Upper lobe of right lung (tissue), 1 donor: ENCODE data around the gene ELF1. TPM values are rescaled to one million over a fixed set of nuclear protein-coding genes. Genes with fewer than 3 reads are reported as not detected.
"Not testable (repeated sequence)": the region's sequence is repeated elsewhere in the genome, so short reads cannot be mapped to it uniquely, and the experiment has no call there.

ENCODE experiments used
- ATAC-seq: fragments of 200-7000 bp; cut with Tn5 transposase; one replicate; pipeline ENCODE4 v1.9.1; 2020; ENCODE audit warnings: mild to moderate bottlenecking, moderate library complexity
- DNase-seq: peaks from one replicate; pipeline ENCODE4 v3.0.0-alpha.2; 2020
- H3K27ac ChIP-seq: fragments of 200-600 bp; one replicate; pipeline ENCODE4 v1.8.0; 2022
- H3K27me3 ChIP-seq: fragments of 200-600 bp; one replicate; pipeline ENCODE4 v1.8.0; 2022; ENCODE audit warnings: mild to moderate bottlenecking
- H3K36me3 ChIP-seq: fragments of 200-600 bp; one replicate; pipeline ENCODE4 v1.8.0; 2022
- H3K4me1 ChIP-seq: fragments of 200-600 bp; one replicate; pipeline ENCODE4 v1.8.0; 2022
- H3K4me3 ChIP-seq: fragments of 200-600 bp; one replicate; pipeline ENCODE4 v1.8.0; 2022; ENCODE audit warnings: mild to moderate bottlenecking
- H3K9me3 ChIP-seq: fragments of 200-600 bp; one replicate; pipeline ENCODE4 v1.8.0; 2022
- intact Hi-C: fragments of 100-400 bp; cut with DNase I; formaldehyde crosslinking; loops from one replicate; pipeline ENCODE4 v1.11.0; 2022
- total RNA-seq: library from RNA; stranded (reverse); fragmentation: NEBNext Ultra II Directional; extraction: Animal tissue kit (Norgen Biotek cat#: 25700); gene quantifications from one replicate; pipeline ENCODE4 v1.2.1, GENCODE V29; 2021
- TF ChIP-seq, protein P1 (sequence below): fragments of 200-600 bp; IDR thresholded peaks from one replicate; pipeline ENCODE4 v1.8.0; 2022; ENCODE audit warnings: antibody characterized with exemption
- donor health status: DM: no; HTN: yes; CAD: no; lungs with severe emphysema.

ELF1 gene
- total RNA-seq, 1 donor from 2014 or later = 81.5 TPM

DNA sequence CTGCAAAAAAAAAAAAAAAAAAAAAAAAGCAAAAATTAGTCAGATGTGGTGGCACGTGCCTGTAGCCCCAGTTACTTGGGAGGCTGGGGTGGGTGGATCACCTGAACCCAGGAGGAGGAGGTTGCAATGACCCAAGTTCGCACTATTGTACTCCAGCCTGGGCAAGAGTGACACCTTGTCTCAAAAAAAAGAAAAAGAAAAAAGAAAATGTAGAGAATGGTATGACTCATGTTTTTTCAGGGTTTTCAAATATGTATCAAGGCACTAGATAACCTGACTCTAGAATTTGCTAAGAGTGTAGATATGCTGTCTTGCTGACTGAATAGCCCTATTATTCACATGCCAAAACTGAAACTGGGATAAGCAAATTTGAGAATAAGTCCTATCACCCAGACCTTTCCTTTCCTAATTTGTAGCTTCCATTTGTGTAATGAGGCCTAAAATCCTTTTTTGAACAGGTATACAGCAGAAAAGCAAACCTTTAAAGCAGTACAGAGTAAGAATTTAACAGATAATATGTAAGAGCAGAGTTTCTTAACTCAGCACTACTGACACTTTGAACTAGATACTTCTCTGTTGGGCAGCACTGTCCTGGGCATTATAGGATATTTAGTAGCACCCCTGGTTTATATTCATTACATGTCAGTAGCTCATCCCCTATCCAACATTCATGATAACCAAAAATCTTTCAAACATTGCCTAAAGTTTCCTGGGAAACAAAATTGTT is 108.6 kb downstream of the ELF1 start:
- Histone ChIP-seq H3K36me3 (no peaks in the 10 kb centered on the region), H3K27me3 (no peaks in the 10 kb centered on the region), H3K27ac (no peak overlapping the region), H3K9me3 (no peaks in the 10 kb centered on the region), H3K4me1 (no peaks in the 10 kb centered on the region), H3K4me3 (no peak overlapping the region)
- no peak for ATAC-seq
- intact Hi-C loops = no loop called here
- no peak for DNase-seq
- TF ChIP-seq, protein P1, sequence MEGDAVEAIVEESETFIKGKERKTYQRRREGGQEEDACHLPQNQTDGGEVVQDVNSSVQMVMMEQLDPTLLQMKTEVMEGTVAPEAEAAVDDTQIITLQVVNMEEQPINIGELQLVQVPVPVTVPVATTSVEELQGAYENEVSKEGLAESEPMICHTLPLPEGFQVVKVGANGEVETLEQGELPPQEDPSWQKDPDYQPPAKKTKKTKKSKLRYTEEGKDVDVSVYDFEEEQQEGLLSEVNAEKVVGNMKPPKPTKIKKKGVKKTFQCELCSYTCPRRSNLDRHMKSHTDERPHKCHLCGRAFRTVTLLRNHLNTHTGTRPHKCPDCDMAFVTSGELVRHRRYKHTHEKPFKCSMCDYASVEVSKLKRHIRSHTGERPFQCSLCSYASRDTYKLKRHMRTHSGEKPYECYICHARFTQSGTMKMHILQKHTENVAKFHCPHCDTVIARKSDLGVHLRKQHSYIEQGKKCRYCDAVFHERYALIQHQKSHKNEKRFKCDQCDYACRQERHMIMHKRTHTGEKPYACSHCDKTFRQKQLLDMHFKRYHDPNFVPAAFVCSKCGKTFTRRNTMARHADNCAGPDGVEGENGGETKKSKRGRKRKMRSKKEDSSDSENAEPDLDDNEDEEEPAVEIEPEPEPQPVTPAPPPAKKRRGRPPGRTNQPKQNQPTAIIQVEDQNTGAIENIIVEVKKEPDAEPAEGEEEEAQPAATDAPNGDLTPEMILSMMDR = no peak

DNA sequence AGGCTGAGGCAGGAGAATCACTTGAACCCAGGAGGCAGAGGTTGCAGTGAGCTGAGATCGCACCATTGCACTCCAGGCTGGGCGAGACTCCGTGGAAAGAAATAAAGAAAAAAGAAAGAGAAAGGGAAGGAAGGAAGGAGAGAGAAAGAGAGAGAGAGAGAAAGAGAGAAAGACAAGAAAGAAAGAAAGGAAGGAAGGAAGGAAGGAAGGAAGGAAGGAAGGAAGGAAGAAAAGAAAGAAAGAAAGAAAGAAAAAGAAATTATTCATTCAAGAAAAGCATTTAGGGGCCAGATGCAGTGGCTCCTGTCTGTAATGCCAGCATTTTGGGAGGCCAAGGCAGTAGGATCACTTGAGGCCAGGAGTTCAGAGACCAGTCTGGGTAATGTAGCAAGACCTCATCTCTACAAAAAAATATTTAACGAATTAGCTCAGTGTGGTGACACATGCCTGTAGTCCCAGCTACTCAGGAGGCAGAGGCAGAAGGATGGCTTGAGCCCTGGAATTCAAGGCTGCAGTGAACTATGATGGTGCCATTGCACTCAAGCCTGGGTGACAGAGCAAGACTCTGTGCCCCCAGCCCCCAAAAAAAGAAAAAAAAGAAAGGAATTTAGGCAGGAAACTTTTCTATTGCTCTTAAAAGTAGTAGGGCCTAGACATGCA is 109.4 kb downstream of the ELF1 start:
- H3K27me3 ChIP-seq, ATAC-seq, H3K4me3 ChIP-seq, H3K4me1 ChIP-seq, intact Hi-C loops, H3K9me3 ChIP-seq, DNase-seq, H3K36me3 ChIP-seq, H3K27ac ChIP-seq: not testable (repeated sequence)

DNA sequence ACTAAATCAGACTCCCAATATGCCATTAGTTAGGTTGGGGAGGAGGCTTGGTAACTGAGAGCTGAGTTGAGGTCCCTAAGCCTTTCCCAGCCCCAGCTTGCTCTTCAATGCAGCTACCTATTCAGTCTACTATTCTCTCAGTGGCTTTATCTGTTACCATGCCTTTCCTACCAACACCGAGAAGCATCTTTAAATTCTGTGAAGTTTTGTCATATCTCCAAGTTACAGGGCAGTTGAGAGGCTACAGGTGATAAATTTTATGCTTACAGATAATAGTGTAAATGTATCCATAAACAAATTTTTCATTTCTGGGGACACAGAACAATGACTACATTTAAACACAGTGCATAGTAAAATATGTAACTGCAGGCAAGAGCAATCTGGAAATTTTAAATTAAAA is 110.6 kb downstream of the ELF1 start:
- H3K4me1 ChIP-seq = no peaks in the 10 kb centered on the region
- no peaks in the 10 kb centered on the region for H3K36me3 ChIP-seq
- H3K9me3 ChIP-seq = no peaks in the 10 kb centered on the region
- H3K27me3 ChIP-seq = no peaks in the 10 kb centered on the region
- no peak for DNase-seq
- intact Hi-C loops = no loop called here
- H3K4me3 ChIP-seq = no peak overlapping the region
- ATAC-seq = no peak
- TF ChIP-seq, protein P1 = no peak
- no peak overlapping the region for H3K27ac ChIP-seq

DNA sequence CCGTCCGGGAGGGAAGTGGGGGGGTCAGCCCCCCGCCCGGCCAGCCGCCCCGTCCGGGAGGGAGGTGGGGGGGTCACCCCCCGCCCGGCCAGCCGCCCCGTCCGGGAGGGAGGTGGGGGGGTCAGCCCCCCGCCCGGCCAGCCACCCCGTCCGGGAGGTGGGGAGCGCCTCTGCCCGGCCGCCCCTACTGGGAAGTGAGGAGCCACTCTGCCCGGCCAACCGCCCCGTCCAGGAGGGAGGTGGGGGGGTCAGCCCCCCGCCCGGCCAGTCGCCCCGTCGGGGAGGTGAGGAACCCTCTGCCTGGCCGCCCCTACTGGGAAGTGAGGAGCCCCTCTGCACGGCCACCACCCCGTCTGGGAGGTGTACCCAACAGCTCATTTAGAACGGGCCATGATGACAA is 118.1 kb downstream of the ELF1 start:
- H3K36me3 ChIP-seq, H3K4me3 ChIP-seq, ATAC-seq: not testable (repeated sequence)

DNA sequence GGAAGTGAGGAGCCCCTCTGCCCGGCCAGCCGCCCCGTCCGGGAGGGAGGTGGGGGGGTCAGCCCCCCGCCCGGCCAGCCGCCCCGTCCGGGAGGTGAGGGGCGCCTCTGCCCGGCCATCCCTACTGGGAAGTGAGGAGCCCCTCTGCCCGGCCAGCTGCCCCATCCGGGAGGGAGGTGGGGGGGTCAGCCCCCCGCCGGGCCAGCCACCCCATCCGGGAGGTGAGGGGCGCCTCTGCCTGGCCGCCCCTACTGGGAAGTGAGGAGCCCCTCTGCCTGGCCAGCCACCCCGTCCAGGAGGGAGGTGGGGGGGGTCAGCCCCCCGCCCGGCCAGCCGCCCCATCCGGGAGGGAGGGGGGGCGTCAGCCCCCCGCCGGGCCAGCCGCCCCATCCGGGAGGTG is 118.5 kb downstream of the ELF1 start:
- ATAC-seq, H3K36me3 ChIP-seq, DNase-seq, H3K4me1 ChIP-seq, H3K9me3 ChIP-seq, H3K27me3 ChIP-seq, intact Hi-C loops, H3K27ac ChIP-seq, H3K4me3 ChIP-seq: not testable (repeated sequence)

More for the DNA sequence above, 118.1 kb downstream of the ELF1 start:
- H3K27ac ChIP-seq, DNase-seq, intact Hi-C loops, H3K27me3 ChIP-seq, H3K9me3 ChIP-seq, H3K4me1 ChIP-seq: not testable (repeated sequence)

DNA sequence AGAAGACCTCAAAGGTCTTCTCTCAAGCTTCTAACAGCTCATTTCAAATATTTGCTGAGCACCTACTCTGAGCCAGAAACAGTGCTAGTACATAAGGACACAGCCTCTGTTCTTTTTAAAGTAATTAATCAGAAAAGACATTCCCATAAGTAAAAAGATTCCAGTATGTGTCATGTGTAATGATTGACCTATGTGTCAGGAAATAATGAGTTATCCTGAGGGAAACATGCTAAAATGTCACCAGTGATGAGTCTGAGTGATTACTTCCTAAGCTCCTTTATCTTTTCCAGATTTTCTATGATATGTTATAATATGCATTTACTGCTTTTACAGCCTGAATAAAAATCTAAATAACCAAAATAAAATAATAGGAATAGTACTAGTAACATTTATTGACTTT is 122.1 kb downstream of the ELF1 start:
- TF ChIP-seq, protein P1 = no peak
- H3K4me3 ChIP-seq = no peak overlapping the region
- H3K36me3 ChIP-seq = no peaks in the 10 kb centered on the region
- ATAC-seq = no peak
- no peaks in the 10 kb centered on the region for H3K27me3 ChIP-seq
- no peaks in the 10 kb centered on the region for H3K9me3 ChIP-seq
- H3K4me1 ChIP-seq = no peaks in the 10 kb centered on the region
- no peak for DNase-seq
- intact Hi-C loops = no loop called here
- H3K27ac ChIP-seq = no peak overlapping the region
